Measurements from ENCODE around the gene FSHR. TPM values are rescaled to one million over a fixed set of nuclear protein-coding genes. Genes with fewer than 3 reads are reported as not detected.

Gene FSHR
- total RNA-seq, 4 donors from 2014 or later: not detected

DNA sequence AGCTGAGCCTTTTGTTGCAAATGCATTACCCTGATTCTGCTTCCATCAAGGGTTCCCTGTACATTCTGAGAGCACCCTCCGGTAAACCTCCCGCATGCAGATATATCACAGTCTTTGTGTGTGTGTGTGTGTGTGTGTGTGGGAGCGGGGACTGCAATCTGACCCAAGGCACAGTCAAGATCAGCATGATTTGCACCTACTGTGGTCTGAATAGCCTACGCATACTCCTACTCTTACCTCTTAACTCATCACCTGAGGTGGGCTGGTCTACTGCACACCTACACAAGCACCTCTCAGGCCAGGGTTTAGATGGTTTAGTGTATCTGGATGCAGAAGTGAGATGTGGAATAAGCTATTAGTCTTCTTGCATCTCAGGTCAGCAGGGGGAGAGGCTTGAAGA is 174.6 kb downstream of the FSHR start:
- TF ChIP-seq POLR2A (IDR thresholded peaks at IDR 0.05): no peak
- TF ChIP-seq, protein P1, sequence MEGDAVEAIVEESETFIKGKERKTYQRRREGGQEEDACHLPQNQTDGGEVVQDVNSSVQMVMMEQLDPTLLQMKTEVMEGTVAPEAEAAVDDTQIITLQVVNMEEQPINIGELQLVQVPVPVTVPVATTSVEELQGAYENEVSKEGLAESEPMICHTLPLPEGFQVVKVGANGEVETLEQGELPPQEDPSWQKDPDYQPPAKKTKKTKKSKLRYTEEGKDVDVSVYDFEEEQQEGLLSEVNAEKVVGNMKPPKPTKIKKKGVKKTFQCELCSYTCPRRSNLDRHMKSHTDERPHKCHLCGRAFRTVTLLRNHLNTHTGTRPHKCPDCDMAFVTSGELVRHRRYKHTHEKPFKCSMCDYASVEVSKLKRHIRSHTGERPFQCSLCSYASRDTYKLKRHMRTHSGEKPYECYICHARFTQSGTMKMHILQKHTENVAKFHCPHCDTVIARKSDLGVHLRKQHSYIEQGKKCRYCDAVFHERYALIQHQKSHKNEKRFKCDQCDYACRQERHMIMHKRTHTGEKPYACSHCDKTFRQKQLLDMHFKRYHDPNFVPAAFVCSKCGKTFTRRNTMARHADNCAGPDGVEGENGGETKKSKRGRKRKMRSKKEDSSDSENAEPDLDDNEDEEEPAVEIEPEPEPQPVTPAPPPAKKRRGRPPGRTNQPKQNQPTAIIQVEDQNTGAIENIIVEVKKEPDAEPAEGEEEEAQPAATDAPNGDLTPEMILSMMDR (IDR thresholded peaks at IDR 0.05): no peak
- WGBS, 2 donors: 95 to 100% methylated on average over 4 of the region's 4 CpGs
- H3K4me3 ChIP-seq (ENCODE audit: low read depth, poor library complexity, severe bottlenecking): no peak overlapping the region
- no peak for DNase-seq (ENCODE audit: low spot score in 2 of 2)
- intact Hi-C loops (cut with DNase I; ENCODE audit: low total_unique reads): no loop called here

DNA sequence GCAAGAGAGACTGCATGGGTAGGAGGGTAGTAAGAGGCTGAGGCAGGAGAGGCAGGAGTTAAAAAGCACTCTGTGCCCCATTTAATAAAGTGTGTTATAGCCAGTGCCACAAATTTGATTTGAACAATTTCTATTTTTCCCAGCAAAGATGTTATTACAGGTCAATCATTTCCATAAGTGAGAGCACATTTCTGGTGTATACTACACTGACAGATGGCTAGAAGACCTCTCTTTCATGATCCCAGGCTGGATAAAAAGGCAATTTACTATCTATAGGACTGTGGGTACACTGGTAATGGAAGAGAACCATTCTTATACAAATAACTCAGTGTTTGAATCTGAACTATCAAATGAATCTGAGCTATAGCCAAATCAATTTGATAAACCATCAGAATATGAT is 176.2 kb downstream of the FSHR start:
- intact Hi-C loops (cut with DNase I; ENCODE audit: low total_unique reads): no loop called here
- TF ChIP-seq POLR2A (IDR thresholded peaks at IDR 0.05): no peak
- TF ChIP-seq, protein P1 (IDR thresholded peaks at IDR 0.05): no peak

DNA sequence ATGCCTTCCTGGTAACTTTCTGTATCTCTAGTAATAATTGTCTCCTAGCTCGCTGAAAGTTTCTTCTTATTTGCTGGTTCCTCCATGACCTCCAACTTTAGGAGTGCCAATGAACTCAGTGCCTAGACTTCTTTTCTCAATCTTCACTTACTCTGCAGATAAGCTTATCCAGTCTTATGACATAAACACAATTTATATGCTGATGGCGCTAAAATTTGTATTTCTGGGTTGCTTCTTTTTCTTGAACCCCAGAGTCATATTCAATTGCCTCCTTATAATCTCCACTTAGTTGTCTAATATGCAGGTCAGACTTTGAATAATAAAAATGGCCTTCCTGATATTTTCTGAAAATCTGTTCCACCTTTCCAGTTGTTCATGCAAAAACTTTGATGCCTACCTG is 182.5 kb downstream of the FSHR start:
- DNase-seq (ENCODE audit: low spot score in 2 of 2): no peak
- intact Hi-C loops (cut with DNase I; ENCODE audit: low total_unique reads): no loop called here
- no peak overlapping the region for H3K4me3 ChIP-seq (ENCODE audit: low read depth, poor library complexity, severe bottlenecking)
- WGBS, 2 donors: 90 to 99% methylated on average over 2 of the region's 2 CpGs
- TF ChIP-seq, protein P1 (IDR thresholded peaks at IDR 0.05): no peak
- no peak for TF ChIP-seq POLR2A (IDR thresholded peaks at IDR 0.05)

More for the DNA sequence above, 176.2 kb downstream of the FSHR start:
- no peak overlapping the region for H3K4me3 ChIP-seq (ENCODE audit: low read depth, poor library complexity, severe bottlenecking)
- DNase-seq (ENCODE audit: low spot score in 2 of 2): no peak

DNA sequence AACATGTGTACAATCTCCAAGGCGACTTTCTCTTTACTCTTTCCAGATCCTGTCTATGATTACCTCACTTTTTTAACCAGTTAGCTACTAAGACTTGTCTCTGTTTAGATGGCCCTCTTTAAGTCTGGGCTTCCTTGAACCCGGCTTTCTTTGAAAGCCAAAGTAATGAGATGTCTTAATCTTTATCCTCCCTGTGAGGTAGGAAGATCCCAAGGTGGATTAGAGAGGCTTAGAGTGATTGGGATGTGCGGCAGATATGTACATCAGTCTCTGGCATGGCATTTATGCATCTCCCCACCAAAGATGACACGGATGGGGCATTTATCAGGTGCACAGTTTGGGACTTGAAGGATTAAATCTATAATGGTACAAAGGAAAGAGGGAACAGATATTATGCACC is 186.3 kb downstream of the FSHR start:
- DNase-seq (ENCODE audit: low spot score in 2 of 2): no peak
- intact Hi-C loops (cut with DNase I; ENCODE audit: low total_unique reads): no loop called here
- TF ChIP-seq POLR2A (IDR thresholded peaks at IDR 0.05): no peak
- TF ChIP-seq, protein P1 (IDR thresholded peaks at IDR 0.05): no peak
- WGBS, 2 donors: 79 to 83% methylated on average over 4 of the region's 4 CpGs
- H3K4me3 ChIP-seq (ENCODE audit: low read depth, poor library complexity, severe bottlenecking): no peak overlapping the region

DNA sequence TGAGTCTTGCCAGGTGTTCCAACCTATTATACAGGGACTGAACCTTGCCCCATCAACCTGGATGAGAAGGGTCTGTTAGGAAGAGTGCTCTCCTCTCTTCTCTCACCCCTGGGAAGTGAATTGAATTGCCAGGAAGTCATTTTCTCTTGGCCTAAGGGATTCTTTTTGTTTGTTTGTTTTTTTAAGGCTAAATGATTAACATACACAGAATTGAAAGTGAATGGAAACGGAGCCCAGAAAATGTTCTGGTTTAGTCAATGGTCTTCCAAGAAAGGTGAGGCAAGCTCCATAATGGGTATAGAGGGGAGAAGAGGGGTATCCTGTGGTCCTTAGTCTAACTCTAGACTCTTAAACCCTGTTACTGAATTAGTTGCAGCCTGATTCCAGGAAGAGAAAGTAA is 189.1 kb downstream of the FSHR start:
- intact Hi-C loops (cut with DNase I; ENCODE audit: low total_unique reads): no loop called here
- no peak for DNase-seq (ENCODE audit: low spot score in 2 of 2)
- TF ChIP-seq, protein P1 (IDR thresholded peaks at IDR 0.05): no peak
- TF ChIP-seq POLR2A (IDR thresholded peaks at IDR 0.05): no peak
- no peak overlapping the region for H3K4me3 ChIP-seq (ENCODE audit: low read depth, poor library complexity, severe bottlenecking)
- WGBS, 2 donors: 68 to 70% methylated on average over 1 of the region's 1 CpG

DNA sequence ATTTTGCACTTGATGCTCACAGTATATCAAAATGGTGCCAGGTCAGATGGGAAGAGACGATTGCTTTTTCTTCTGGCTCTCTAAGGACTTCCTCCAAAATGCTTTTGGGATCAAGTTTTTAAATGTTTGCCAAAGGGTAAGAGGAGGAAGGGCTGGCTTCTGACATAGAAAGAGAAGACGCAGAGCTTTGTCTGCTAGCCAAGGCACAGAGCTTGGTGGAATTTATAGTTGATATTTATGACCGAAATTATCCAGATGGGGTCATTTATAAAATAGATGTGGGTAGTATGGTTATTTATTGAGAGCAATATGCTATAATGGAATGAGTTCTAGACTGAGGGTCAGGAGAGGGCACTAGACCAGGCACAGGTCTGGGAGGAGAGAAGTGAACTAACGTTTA is 193.3 kb downstream of the FSHR start:
- no peak for TF ChIP-seq POLR2A (IDR thresholded peaks at IDR 0.05)
- TF ChIP-seq, protein P1 (IDR thresholded peaks at IDR 0.05): no peak
- H3K4me3 ChIP-seq (ENCODE audit: low read depth, poor library complexity, severe bottlenecking): no peak overlapping the region
- DNase-seq (ENCODE audit: low spot score in 2 of 2): no peak
- WGBS, 2 donors: 54 to 56% methylated on average over 4 of the region's 4 CpGs
- intact Hi-C loops (cut with DNase I; ENCODE audit: low total_unique reads): no loop called here

Measured in lower leg skin (tissue), 4 donors.